ENCODE measurements around the gene LDLRAD1. TPM values are rescaled to one million over a fixed set of nuclear protein-coding genes. Genes with fewer than 3 reads are reported as not detected.

The LDLRAD1 gene
- total and polyA plus RNA-seq, 2 experiments from 2014 or later, result not detected

DNA sequence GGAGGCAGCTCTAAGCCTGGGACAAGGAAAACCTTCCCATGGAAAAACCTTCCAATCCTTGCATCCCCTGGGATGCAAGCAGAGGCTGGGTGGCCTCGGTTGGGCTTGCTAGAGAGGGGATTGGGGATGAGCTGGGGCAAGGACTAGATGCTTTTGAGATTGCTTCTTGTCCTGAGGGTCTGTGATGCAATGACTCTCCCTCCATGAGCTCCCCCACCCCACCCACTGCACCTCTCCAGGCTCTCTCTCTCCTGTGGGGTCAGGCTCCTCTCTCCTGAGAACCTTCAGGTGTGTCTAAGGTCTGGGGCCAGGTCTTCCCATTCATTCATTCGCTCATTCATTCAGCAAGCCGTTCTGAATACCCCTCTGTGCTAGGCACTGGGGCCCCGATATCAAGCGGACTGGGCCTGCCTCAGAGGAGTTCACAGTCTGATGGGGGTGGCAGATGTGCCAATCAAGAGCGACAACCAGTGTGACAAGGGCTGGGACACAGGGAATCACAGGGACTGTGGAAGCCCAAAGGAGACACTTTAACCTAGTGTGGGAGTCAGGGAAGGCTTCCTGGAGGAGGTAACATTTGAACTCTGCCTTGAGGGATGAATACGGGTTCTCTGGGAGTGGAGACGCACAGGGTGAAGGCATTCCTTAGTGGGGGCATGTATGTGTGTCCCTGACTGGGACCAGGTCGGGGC, 6.5 kb downstream of the LDLRAD1 start:
- Histone ChIP-seq H3K9me3 (ENCODE audit: low read depth) (no peaks in the 10 kb centered on the region), H3K4me2 (ENCODE audit: unreplicated experiment) (no peak overlapping the region), H2AFZ (no peak overlapping the region), H3K9me2 (ENCODE audit: insufficient read depth) (no peaks in the 10 kb centered on the region), H3K79me2 (ENCODE audit: insufficient read depth) (no peaks in the 10 kb centered on the region), H3K27me3 (replicated peaks; ENCODE audit: insufficient read depth) (peaks cover 6% of the 10 kb centered on the region; the same call in 1 of the 2 replicates), H3F3A (ENCODE audit: insufficient read depth) (no peaks in the 10 kb centered on the region), H3K4me1 (ENCODE audit: insufficient read depth) (no peaks in the 10 kb centered on the region), H3K36me3 (ENCODE audit: low read depth) (no peaks in the 10 kb centered on the region), H3K9ac (no peak overlapping the region), H3K27ac (no peak overlapping the region), H4K20me1 (ENCODE audit: insufficient read depth) (no peaks in the 10 kb centered on the region), H3K4me3 (no peak overlapping the region)
- no peak for TF ChIP-seq EZH2 (IDR thresholded peaks at IDR 0.05; ENCODE audit: insufficient read depth, poor library complexity, severe bottlenecking)
- no peak for TF ChIP-seq EZH2phosphoT487 (IDR thresholded peaks at IDR 0.05; ENCODE audit: insufficient read depth, low read depth)
- WGBS, 2 experiments (ENCODE audit: low coverage in 1 of 2, low lambda C conversion rate in 2 of 2, missing lambda C conversion rate in 2 of 2), result 57 to 61% methylated on average over 9 of the region's 9 CpGs
- in situ Hi-C loops (cut with MboI), result no loop called here
- DNase-seq, result no peak

DNA sequence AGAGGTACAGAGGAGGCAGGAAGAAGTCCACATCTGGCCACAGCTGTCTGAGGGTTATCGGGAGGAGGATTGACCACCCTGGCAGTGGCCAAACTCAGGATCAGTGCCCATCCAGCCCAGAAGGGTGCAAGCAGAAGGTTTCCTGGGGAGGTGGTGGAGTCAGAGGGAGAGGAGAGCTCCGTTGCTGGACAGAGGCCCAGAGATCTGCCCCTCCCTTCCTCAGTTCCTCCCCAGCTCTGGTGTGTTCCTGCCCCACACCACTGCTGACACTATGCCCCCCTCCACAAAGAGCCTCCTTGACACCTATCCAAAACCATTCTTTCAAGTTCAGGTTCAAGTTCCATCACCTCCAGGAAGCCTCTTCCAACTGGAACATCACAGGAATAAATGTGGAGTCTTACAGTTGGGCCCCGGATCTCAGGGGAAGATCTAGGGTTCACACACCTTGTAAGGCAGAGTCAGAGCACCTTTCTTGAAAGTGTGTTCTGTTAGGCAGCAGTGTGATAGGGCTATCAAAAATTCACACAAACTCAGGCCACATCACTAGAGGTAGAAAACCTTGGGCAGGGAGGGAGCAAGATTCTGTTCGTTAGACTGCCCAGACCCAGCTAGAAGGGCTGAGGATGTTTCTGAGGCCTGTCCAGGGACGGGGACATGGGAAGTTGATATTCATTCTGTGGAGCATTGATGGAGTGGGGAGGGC, 7.4 kb downstream of the LDLRAD1 start:
- Histone ChIP-seq H3K27ac (no peak overlapping the region), H3K9ac (no peak overlapping the region), H3K4me3 (no peak overlapping the region), H4K20me1 (ENCODE audit: insufficient read depth) (no peaks in the 10 kb centered on the region), H3K27me3 (replicated peaks; ENCODE audit: insufficient read depth) (peaks cover 6% of the 10 kb centered on the region; the same call in 1 of the 2 replicates), H3K36me3 (ENCODE audit: low read depth) (no peaks in the 10 kb centered on the region), H3K9me3 (ENCODE audit: low read depth) (no peaks in the 10 kb centered on the region), H3K4me1 (ENCODE audit: insufficient read depth) (no peaks in the 10 kb centered on the region), H3K79me2 (ENCODE audit: insufficient read depth) (no peaks in the 10 kb centered on the region), H3F3A (ENCODE audit: insufficient read depth) (no peaks in the 10 kb centered on the region), H3K9me2 (ENCODE audit: insufficient read depth) (no peaks in the 10 kb centered on the region), H3K4me2 (ENCODE audit: unreplicated experiment) (no peak overlapping the region), H2AFZ (no peak overlapping the region)
- DNase-seq, result no peak
- 53 to 60% methylated on average over 4 to 5 of the region's 5 CpGs for WGBS, 2 experiments (ENCODE audit: low coverage in 1 of 2, low lambda C conversion rate in 2 of 2, missing lambda C conversion rate in 2 of 2)
- in situ Hi-C loops (cut with MboI), result no loop called here
- TF ChIP-seq EZH2phosphoT487 (IDR thresholded peaks at IDR 0.05; ENCODE audit: insufficient read depth, low read depth), result no peak
- no peak for TF ChIP-seq EZH2 (IDR thresholded peaks at IDR 0.05; ENCODE audit: insufficient read depth, poor library complexity, severe bottlenecking)

DNA sequence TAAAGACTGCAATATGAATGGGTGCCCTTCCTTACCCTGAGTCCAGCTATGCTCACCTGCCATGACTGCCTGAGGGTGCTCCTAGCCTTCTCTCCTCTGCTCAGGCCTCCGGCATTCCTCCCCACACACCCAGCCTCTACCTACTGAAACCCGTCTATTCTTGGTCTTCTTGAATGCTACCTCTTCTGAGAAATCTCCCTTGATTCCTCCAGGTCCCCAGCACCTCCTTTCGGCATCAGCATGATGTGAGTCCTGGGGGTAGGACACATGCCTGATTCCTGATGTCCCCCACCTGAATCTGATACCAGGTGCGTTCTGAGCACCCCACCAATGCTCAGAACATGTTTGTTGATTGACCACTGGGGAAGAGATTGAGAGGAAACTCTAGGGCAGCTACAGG, 8.6 kb downstream of the LDLRAD1 start:
- no peaks in the 10 kb centered on the region for H4K20me1 ChIP-seq (ENCODE audit: insufficient read depth)
- H2AFZ ChIP-seq, result no peak overlapping the region
- no peaks in the 10 kb centered on the region for H3K36me3 ChIP-seq (ENCODE audit: low read depth)
- no peaks in the 10 kb centered on the region for H3K4me1 ChIP-seq (ENCODE audit: insufficient read depth)
- H3K9me2 ChIP-seq (ENCODE audit: insufficient read depth), result no peaks in the 10 kb centered on the region
- H3K4me3 ChIP-seq, result no peak overlapping the region
- H3K4me2 ChIP-seq (ENCODE audit: unreplicated experiment), result no peak overlapping the region
- no peaks in the 10 kb centered on the region for H3F3A ChIP-seq (ENCODE audit: insufficient read depth)
- no peaks in the 10 kb centered on the region for H3K79me2 ChIP-seq (ENCODE audit: insufficient read depth)
- no peak overlapping the region for H3K9ac ChIP-seq
- no peak for DNase-seq
- H3K9me3 ChIP-seq (ENCODE audit: low read depth), result no peaks in the 10 kb centered on the region
- H3K27me3 ChIP-seq (replicated peaks; ENCODE audit: insufficient read depth), result peaks cover 6% of the 10 kb centered on the region; the same call in 1 of the 2 replicates
- in situ Hi-C loops (cut with MboI), result no loop called here
- H3K27ac ChIP-seq, result no peak overlapping the region
- 55 to 56% methylated on average over 4 of the region's 4 CpGs for WGBS, 2 experiments (ENCODE audit: low coverage in 1 of 2, low lambda C conversion rate in 2 of 2, missing lambda C conversion rate in 2 of 2)
- TF ChIP-seq EZH2 (IDR thresholded peaks at IDR 0.05; ENCODE audit: insufficient read depth, poor library complexity, severe bottlenecking), result no peak
- no peak for TF ChIP-seq EZH2phosphoT487 (IDR thresholded peaks at IDR 0.05; ENCODE audit: insufficient read depth, low read depth)

DNA sequence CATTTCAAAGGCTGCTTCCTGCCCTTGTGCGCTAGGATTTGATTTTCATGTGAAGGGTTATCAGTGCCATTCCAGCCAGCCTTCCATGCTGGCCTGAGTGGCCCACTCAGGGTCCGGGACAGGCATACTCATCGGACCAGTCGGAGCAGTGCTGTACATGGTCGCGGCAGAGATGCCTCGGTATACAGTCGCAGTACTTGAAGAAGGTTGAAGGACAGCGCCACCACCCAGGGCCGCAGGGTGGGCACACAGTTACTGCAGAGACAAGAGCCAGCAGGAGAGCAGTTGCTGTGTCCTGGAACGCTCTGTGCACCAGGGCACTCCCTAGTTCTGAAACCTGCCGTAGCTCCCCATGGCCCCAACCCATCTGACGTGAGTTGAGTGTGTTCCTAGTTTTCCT, 9.1 kb downstream of the LDLRAD1 start:
- Histone ChIP-seq H3K79me2 (ENCODE audit: insufficient read depth) (no peaks in the 10 kb centered on the region), H3K27me3 (replicated peaks; ENCODE audit: insufficient read depth) (peaks cover 6% of the 10 kb centered on the region; the same call in 1 of the 2 replicates), H3K27ac (no peak overlapping the region), H3K4me3 (no peak overlapping the region), H3K9me2 (ENCODE audit: insufficient read depth) (no peaks in the 10 kb centered on the region), H2AFZ (no peak overlapping the region), H3K4me2 (ENCODE audit: unreplicated experiment) (no peak overlapping the region), H3F3A (ENCODE audit: insufficient read depth) (no peaks in the 10 kb centered on the region), H3K36me3 (ENCODE audit: low read depth) (no peaks in the 10 kb centered on the region), H4K20me1 (ENCODE audit: insufficient read depth) (no peaks in the 10 kb centered on the region), H3K9me3 (ENCODE audit: low read depth) (no peaks in the 10 kb centered on the region), H3K9ac (no peak overlapping the region), H3K4me1 (ENCODE audit: insufficient read depth) (no peaks in the 10 kb centered on the region)
- no peak for DNase-seq
- 83 to 86% methylated on average over 13 of the region's 13 CpGs for WGBS, 2 experiments (ENCODE audit: low coverage in 1 of 2, low lambda C conversion rate in 2 of 2, missing lambda C conversion rate in 2 of 2)
- in situ Hi-C loops (cut with MboI), result no loop called here
- TF ChIP-seq EZH2 (IDR thresholded peaks at IDR 0.05; ENCODE audit: insufficient read depth, poor library complexity, severe bottlenecking), result no peak
- TF ChIP-seq EZH2phosphoT487 (IDR thresholded peaks at IDR 0.05; ENCODE audit: insufficient read depth, low read depth), result no peak

Data from GM23248 (cell line).